IMR-90 (cell line): Measurements from ENCODE around the gene GON7. TPM values are rescaled to one million over a fixed set of nuclear protein-coding genes. Genes with fewer than 3 reads are reported as not detected.
"Not testable (repeated sequence)": the region's sequence is repeated elsewhere in the genome, so short reads cannot be mapped to it uniquely, and the experiment has no call there.

ENCODE experiments used
- ATAC-seq: fragments of 200-7000 bp; cut with Tn5 transposase; 2 replicates; pipeline ENCODE4 v1.9.1; 2020; ENCODE audit warnings: low read depth, mild to moderate bottlenecking, moderate library complexity
- BruUV-seq: library from RNA; stranded (reverse); fragments of 400-500 nt; replicated peaks from 2 replicates; lab custom pipeline; 2021; lab: Mats Ljungman, UMichigan
- CTCF ChIA-PET: fragments of 300-600 bp; formaldehyde crosslinking; extraction: SDS; loops from one replicate; lab custom pipeline; 2021; ENCODE audit warnings: antibody characterized with exemption; lab: Yijun Ruan, JAX
- POLR2A ChIA-PET: fragments of 300-600 bp; sonication (Branson Sonifier 250); formaldehyde crosslinking; loops from one replicate; lab custom pipeline; 2022; ENCODE audit warnings: antibody characterized with exemption; ENCODE audit not compliant: unreplicated experiment; lab: Charles Lee
- DNase-seq: peaks from one replicate; pipeline ENCODE4 v3.0.0; 2013
- H2AFZ ChIP-seq: replicated peaks from 2 replicates; pipeline ENCODE3; 2013; ENCODE audit warnings: low read length, mild to moderate bottlenecking; ENCODE audit not compliant: poor library complexity
- H2AK5ac ChIP-seq: 2 replicates; pipeline ENCODE4 v1.6.1; 2013; ENCODE audit warnings: low read depth, low read length, inconsistent platforms
- H2AK9ac ChIP-seq: replicated peaks from 2 replicates; pipeline ENCODE3; 2013; ENCODE audit warnings: mild to moderate bottlenecking, low read depth, low read length, moderate library complexity; ENCODE audit not compliant: poor library complexity
- H2BK120ac ChIP-seq: 2 replicates; pipeline ENCODE4 v1.6.1; 2013; ENCODE audit warnings: low read depth, low read length, inconsistent platforms
- H2BK15ac ChIP-seq: 3 replicates; pipeline ENCODE4 v1.6.1; 2013; ENCODE audit warnings: low read depth, low read length, inconsistent platforms
- H2BK20ac ChIP-seq: 2 replicates; pipeline ENCODE4 v1.6.1; 2013; ENCODE audit warnings: low read depth, mild to moderate bottlenecking, inconsistent platforms, low read length, moderate library complexity
- H2BK5ac ChIP-seq: 2 replicates; pipeline ENCODE4 v1.6.1; 2013; ENCODE audit warnings: mild to moderate bottlenecking, low read depth, low read length, inconsistent platforms; ENCODE audit not compliant: poor library complexity, severe bottlenecking
- H3K14ac ChIP-seq: replicated peaks from 2 replicates; pipeline ENCODE4 v1.6.1; 2013; ENCODE audit warnings: low read depth, low read length, inconsistent platforms
- H3K18ac ChIP-seq: 2 replicates; pipeline ENCODE4 v1.6.1; 2013; ENCODE audit warnings: low read depth, low read length, control low read depth
- H3K23ac ChIP-seq: 2 replicates; pipeline ENCODE4 v1.6.1; 2013; ENCODE audit warnings: low read depth, low read length, inconsistent platforms
- H3K27ac ChIP-seq: 2 replicates; pipeline ENCODE4 v1.5.1; 2013; ENCODE audit warnings: mild to moderate bottlenecking, control low read depth, low read length; ENCODE audit not compliant: insufficient read depth
- H3K27me3 ChIP-seq: 2 replicates; pipeline ENCODE4 v1.6.1; 2013; ENCODE audit warnings: low read length; ENCODE audit not compliant: control insufficient read depth, insufficient read depth
- H3K36me3 ChIP-seq: 2 replicates; pipeline ENCODE4 v1.6.1; 2013; ENCODE audit warnings: low read length, mixed read lengths; ENCODE audit not compliant: control insufficient read depth, insufficient read depth
- H3K4ac ChIP-seq: 2 replicates; pipeline ENCODE4 v1.6.1; 2013; ENCODE audit warnings: low read depth, low read length, inconsistent platforms
- H3K4me1 ChIP-seq: 2 replicates; pipeline ENCODE4 v1.6.1; 2013; ENCODE audit warnings: low read length, mixed read lengths; ENCODE audit not compliant: control insufficient read depth, insufficient read depth
- H3K4me2 ChIP-seq: 2 replicates; pipeline ENCODE4 v1.6.1; 2013; ENCODE audit warnings: low read depth, mild to moderate bottlenecking, control low read depth, low read length, moderate library complexity
- H3K4me3 ChIP-seq: 2 replicates; pipeline ENCODE4 v1.5.1; 2013; ENCODE audit warnings: low read depth, mild to moderate bottlenecking, control low read depth, low read length, moderate library complexity; ENCODE audit not compliant: insufficient read depth
- H3K56ac ChIP-seq: 2 replicates; pipeline ENCODE4 v1.6.1; 2013; ENCODE audit warnings: low read length, inconsistent platforms; ENCODE audit not compliant: insufficient read depth; ENCODE audit errors: extremely low read depth
- H3K79me1 ChIP-seq, 2 experiments: 2 replicates each; pipeline ENCODE4 v1.6.1; 2013; ENCODE audit warnings: low read length in 2 of 2, inconsistent platforms in 1 of 2, low read depth in 1 of 2
- H3K9ac ChIP-seq: 2 replicates; pipeline ENCODE4 v1.6.1; 2013; ENCODE audit warnings: low read depth, low read length, control low read depth
- H3K9me1 ChIP-seq: 2 replicates; pipeline ENCODE4 v1.6.1; 2013; ENCODE audit warnings: low read length, inconsistent platforms; ENCODE audit not compliant: insufficient read depth
- H3K9me3 ChIP-seq: 2 replicates; pipeline ENCODE4 v1.6.1; 2013; ENCODE audit warnings: low read length; ENCODE audit not compliant: control insufficient read depth, insufficient read depth
- H4K20me1 ChIP-seq: 2 replicates; pipeline ENCODE4 v1.6.1; 2013; ENCODE audit warnings: low read length, inconsistent platforms; ENCODE audit not compliant: insufficient read depth
- H4K5ac ChIP-seq: 2 replicates; pipeline ENCODE4 v1.6.1; 2013; ENCODE audit warnings: mild to moderate bottlenecking, low read depth, low read length, control low read depth
- H4K8ac ChIP-seq, 2 experiments: 2 replicates each; pipeline ENCODE4 v1.6.1; 2013; ENCODE audit warnings: low read depth in 2 of 2, low read length in 2 of 2, control low read depth in 1 of 2, inconsistent platforms in 1 of 2
- H4K91ac ChIP-seq: 2 replicates; pipeline ENCODE4 v1.6.1; 2013; ENCODE audit warnings: low read depth, low read length, inconsistent platforms; ENCODE audit not compliant: insufficient read depth
- WGBS, 2 experiments: methylation state at CpG; one replicate each; pipeline versions ENCODE4 v1.1.5 to v1.1.7; 2013; ENCODE audit warnings: missing lambda C conversion rate in 2 of 2; ENCODE audit not compliant: insufficient read length in 1 of 2; ENCODE audit errors: extremely low coverage in 2 of 2; 5-methylcytosine and 5-hydroxymethylcytosine counted together
- dilution Hi-C: fragments of 300-500 bp; cut with HindIII; formaldehyde crosslinking; loops from one replicate; pipeline ENCODE4 v1.14.3; 2018; ENCODE audit warnings: low sequenced_read_pairs; ENCODE audit not compliant: unreplicated experiment
- in situ Hi-C: fragments of 300-500 bp; cut with MboI; formaldehyde crosslinking; loops from 3 replicates; pipeline ENCODE4 v1.14.3; 2019; ENCODE audit warnings: low sequenced_read_pairs, inconsistent platforms, mixed read lengths
- intact Hi-C: fragments of 100-400 bp; cut with micrococcal nuclease; formaldehyde crosslinking; loops from 2 replicates; pipeline ENCODE4 v1.10.0; 2022
- polyA plus RNA-seq, 3 experiments: library from polyadenylated mRNA; depleted of rRNA; stranded (reverse); fragments of >200 nt; gene quantifications; 2 replicates each; pipeline ENCODE4 v1.2.3, GENCODE V29; 2012; ENCODE audit warnings: low replicate concordance in 1 of 3
- total RNA-seq: library from RNA; depleted of rRNA; stranded (reverse); fragments of >200 nt; gene quantifications from 2 replicates; pipeline ENCODE4 v1.2.3, GENCODE V29; 2012

Gene GON7
- total and polyA plus RNA-seq, 2 of the 4 experiments (the other 2 are of a cell fraction), result 4.3 to 7.8 TPM

DNA sequence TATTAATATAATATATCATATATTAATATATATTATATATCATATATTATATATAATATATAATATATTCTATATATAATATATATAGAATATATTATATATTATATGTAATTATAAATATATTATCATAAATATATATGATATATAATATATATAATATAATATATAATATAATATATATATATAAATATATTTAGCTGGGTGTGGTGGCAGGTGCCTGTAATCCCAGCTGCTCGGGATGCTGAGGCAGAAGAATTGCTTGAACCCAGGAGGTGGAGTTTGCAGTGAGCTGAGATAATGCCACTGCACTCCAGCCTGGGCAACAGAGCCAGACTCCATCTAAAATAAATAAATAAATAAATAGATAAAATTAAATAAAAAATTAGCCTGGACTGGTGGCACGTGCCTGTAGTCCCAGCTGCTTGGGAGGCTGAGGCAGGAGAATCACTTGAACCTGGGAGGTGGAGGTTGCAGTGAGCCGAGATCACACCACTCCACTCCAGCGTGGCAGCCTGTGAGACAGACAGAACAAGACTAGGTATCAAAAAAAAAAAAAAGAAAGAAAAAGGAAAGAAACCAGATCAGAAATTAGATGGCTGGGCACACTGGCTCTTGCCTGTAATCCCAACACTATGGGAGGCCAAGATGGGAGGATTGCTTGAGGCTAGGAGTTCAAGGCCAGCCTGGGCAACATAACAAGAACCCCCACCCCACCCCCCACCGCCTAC, 47.1 kb downstream of the GON7 start:
- H3K4me3 ChIP-seq, H2AK5ac ChIP-seq, H3K9me1 ChIP-seq, H3K23ac ChIP-seq, H3K4me2 ChIP-seq, H3K4me1 ChIP-seq, H4K20me1 ChIP-seq, H3K56ac ChIP-seq, POLR2A ChIA-PET, H3K14ac ChIP-seq, DNase-seq, H3K27me3 ChIP-seq, H4K8ac ChIP-seq, H2AFZ ChIP-seq, H3K9me3 ChIP-seq, BruUV-seq, H3K18ac ChIP-seq, in situ Hi-C loops, H3K79me1 ChIP-seq, dilution Hi-C loops, H2BK20ac ChIP-seq, H3K27ac ChIP-seq, H3K9ac ChIP-seq, H3K4ac ChIP-seq, ATAC-seq, H2BK120ac ChIP-seq, H2BK5ac ChIP-seq, H4K5ac ChIP-seq, intact Hi-C loops, H2BK15ac ChIP-seq, H4K91ac ChIP-seq, H3K36me3 ChIP-seq, H2AK9ac ChIP-seq: not testable (repeated sequence)
- CTCF ChIA-PET, result interaction anchor here (1.4 kb wide), 1 partner anchor 46 kb away, joined by 4 read pairs; no protein-coding TSS in a partner anchor
- WGBS, 2 experiments, result no CpG with 5 or more reads among the region's 5 CpGs

DNA sequence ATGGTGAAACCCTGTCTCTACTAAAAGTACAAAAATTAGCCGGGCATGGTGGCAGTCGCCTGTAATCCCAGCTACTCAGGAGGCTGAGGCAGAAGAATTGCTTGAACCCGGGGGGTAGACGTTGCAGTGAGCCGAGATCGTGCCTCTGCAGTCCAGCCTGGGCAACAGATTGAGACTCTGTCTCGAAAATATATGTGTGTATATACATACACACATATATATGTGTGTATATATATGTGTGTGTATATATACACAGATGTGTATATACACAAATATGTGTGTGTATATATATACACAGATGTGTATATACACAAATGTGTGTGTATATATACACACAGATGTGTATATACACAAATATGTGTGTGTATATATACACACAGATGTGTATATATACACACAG, 48.5 kb downstream of the GON7 start:
- H2BK120ac ChIP-seq, H3K27ac ChIP-seq, H3K79me1 ChIP-seq, DNase-seq, H2BK20ac ChIP-seq, H2BK5ac ChIP-seq, H3K9me3 ChIP-seq, H2AK5ac ChIP-seq, H3K4me1 ChIP-seq, H4K5ac ChIP-seq, H2AK9ac ChIP-seq, H3K4ac ChIP-seq, H3K4me2 ChIP-seq, POLR2A ChIA-PET, H3K27me3 ChIP-seq, H2AFZ ChIP-seq, H2BK15ac ChIP-seq, dilution Hi-C loops, H4K20me1 ChIP-seq, in situ Hi-C loops, H3K23ac ChIP-seq, H3K36me3 ChIP-seq, H4K8ac ChIP-seq, H3K14ac ChIP-seq, H4K91ac ChIP-seq, H3K4me3 ChIP-seq, BruUV-seq, ATAC-seq, H3K9me1 ChIP-seq, H3K56ac ChIP-seq, intact Hi-C loops, H3K18ac ChIP-seq, CTCF ChIA-PET, H3K9ac ChIP-seq: not testable (repeated sequence)
- WGBS, 2 experiments, result no CpG with 5 or more reads among the region's 7 CpGs
